Stomach (tissue), 4 donors: ENCODE data around the gene RCE1.

Source experiments
- CTCF ChIP-seq, 7 experiments: fragments of 450-650 bp in 4 of 7; fragments of 200-600 bp in 3 of 7; sonication (generic) in 3 of 7; IDR thresholded peaks; one replicate each; pipeline ENCODE4 v1.5.1; 2016 to 2019; ENCODE audit warnings: antibody characterized with exemption in 7 of 7, control low read depth in 2 of 7, mild to moderate bottlenecking in 1 of 7
- POLR2A ChIP-seq, 4 donors: fragments of 450-650 bp; IDR thresholded peaks; one replicate each; pipeline ENCODE4 v1.6.1; 2016; ENCODE audit warnings: antibody characterized with exemption in 4 of 4, control low read depth in 2 of 4, mild to moderate bottlenecking in 1 of 4, moderate library complexity in 1 of 4
- POLR2AphosphoS5 ChIP-seq, 3 donors: sonication (generic); formaldehyde crosslinking; IDR thresholded peaks; one replicate each; pipeline ENCODE4 v1.6.1; 2016; ENCODE audit warnings: antibody characterized with exemption in 3 of 3

DNA sequence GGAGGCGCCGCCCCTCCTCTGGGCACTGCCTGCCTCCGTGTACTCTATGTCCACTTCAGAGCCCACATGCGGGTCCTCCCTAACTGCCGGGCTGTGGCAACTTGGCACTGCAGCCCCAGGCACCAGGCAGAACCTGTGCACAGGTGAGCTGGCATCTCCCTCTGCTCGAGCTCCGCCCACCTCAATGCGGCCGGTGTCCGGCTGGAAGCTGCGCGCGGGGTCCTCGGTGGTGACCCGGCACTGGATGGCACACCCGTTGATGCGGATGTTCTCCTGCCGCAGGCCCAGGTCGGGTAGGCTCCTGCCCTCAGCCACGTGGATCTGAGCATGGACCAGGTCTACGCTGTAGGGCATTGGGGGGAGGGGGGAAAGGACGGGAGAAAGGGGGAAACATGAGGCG lies 22.8 kb downstream of the RCE1 start:
- TF ChIP-seq CTCF (IDR thresholded peaks at IDR 0.05) (no peak), POLR2A (IDR thresholded peaks at IDR 0.05) (no peak), POLR2AphosphoS5 (IDR thresholded peaks at IDR 0.05) (no peak)
